GM18858 (cell line): ENCODE measurements around the gene LAGE3.
"Not testable (repeated sequence)": the region's sequence is repeated elsewhere in the genome, so short reads cannot be mapped to it uniquely, and the experiment has no call there.

Experiments
- ATAC-seq: cut with Tn5 transposase; IDR thresholded peaks from one replicate; pipeline ENCODE4 v1.9.1; 2021; ENCODE audit not compliant: unreplicated experiment

The LAGE3 gene

DNA sequence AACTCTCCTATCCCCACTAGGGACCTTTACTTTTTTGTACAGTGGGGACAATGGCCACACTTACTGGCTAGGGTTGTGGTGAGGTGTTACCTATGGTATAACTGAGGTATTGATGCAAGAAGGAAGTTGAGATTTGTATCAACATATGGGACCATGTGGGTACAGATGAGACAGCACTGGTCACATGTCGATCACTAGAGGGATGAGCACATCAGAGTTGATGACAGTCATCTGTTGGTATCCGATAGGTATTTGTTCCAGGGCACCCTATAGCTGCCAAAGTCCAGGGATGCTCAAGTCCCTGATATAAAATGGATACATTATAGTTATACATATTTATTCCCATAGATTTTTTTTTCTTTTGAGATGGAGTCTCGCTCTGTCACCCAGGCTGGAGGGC, 23.9 kb upstream of the LAGE3 start:
- no peak for ATAC-seq

DNA sequence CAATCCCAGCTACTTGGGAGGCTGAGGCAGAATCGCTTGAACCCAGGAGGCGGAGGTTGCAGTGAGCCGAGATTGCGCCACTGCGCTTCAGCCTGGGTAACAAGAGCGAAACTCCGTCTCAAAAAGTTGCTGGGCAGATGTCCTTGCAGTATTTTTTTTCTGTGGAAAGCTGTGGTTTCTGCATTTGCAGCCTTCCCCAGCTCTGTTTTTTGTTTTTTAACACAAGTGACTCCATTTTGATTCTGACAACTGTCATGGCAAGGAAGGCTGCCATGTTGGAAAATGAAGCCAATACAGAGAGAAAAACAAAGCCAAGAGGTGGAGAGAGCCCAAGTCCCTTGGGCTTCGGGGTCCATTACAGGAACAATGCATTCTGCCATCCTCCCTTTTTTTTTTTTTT, 23.0 kb upstream of the LAGE3 start:
- ATAC-seq: no peak

DNA sequence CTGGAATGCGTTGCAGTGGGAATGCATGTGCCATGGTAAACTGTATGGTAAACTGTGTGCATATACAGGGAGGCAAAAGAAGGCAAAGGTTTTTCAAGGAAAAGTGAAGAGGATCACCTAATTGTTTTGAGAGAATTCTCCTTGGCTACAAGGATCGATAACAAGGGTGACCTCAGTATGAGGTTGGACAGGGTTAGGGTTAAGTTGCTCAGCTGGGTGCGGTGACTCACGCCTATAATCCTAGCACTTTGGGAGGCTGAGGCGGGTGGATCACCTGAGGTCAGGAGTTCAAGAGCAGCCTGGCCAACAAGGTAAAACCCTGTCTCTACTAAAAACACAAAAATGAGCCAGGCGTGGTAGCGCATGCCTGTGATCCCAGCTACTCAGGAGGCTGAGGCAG, 22.3 kb upstream of the LAGE3 start:
- ATAC-seq: not testable (repeated sequence)

GRCh38 chrX:154496591-154497137, 17.6 kb upstream of the LAGE3 start:
- ATAC-seq: not testable (repeated sequence)

- no peak for ATAC-seq
These were observed 16.4 kb upstream of the LAGE3 start for GRCh38 chrX:154495472-154495922.

GRCh38 chrX:154494715-154495114, 15.6 kb upstream of the LAGE3 start:
- ATAC-seq: no peak

DNA sequence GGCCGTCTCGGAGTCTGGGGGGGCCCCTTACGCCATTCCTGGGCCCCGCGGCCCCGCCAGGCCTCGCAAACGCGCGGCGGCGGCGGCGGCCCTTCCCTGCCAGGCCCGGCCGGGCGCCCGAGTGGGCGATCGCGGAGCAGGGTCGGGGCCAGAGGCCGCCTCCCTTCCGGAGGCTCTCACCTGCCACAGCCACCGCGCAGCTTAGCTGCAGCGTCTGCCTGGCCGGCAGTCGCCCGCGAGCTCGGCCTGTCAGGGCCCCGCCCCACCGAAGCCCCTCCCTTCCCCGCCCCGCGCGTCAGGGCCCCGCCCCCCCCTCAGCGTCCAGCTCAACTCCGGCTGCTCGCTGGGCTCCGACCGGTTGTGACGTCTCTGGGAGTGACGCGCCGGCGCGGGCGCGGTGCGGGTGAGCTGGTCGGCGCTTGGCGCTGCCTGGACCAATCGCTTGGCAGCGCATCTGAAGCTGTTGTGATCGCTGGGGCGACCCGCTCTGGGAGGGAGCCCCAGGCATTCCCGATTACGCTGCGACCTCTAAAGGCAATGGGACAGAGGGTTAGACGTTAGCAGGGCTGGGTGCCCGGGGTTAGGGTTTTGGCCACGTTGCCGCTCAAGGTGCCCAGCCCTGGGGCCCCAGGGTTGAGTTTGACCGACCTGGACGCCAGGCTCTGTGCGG, 11.5 kb upstream of the LAGE3 start, which contains the start of gene SLC10A3:
Gene SLC10A3, minus strand, starts transcription at position 216 of the 670 bp plus-strand sequence. CDS start 1,689 bp downstream, outside the sequence.
- peak; percentile 67 for ATAC-seq

DNA sequence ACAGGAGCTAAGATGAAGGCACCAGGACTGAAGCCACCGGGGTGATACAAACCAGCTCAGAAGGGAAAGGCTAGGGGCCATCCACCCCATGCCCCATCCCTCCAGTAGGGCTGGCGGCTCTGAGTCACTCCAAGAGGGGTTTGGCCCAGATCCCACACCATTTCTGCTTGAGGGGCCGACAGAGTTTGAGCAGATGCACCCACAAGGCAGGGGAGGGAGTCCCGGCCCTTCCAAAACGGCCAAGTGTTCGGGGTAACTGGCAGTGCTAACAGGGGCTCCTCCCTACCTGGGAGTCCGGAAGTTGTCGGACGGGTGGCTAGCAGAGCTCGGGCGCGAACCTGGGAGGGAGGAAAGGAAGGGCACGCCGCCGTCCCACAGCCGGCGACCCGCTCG, 10.9 kb upstream of the LAGE3 start:
- ATAC-seq: peak; percentile 4

- no peak for ATAC-seq
These were observed 10.1 kb upstream of the LAGE3 start for GRCh38 chrX:154489182-154489581.

DNA sequence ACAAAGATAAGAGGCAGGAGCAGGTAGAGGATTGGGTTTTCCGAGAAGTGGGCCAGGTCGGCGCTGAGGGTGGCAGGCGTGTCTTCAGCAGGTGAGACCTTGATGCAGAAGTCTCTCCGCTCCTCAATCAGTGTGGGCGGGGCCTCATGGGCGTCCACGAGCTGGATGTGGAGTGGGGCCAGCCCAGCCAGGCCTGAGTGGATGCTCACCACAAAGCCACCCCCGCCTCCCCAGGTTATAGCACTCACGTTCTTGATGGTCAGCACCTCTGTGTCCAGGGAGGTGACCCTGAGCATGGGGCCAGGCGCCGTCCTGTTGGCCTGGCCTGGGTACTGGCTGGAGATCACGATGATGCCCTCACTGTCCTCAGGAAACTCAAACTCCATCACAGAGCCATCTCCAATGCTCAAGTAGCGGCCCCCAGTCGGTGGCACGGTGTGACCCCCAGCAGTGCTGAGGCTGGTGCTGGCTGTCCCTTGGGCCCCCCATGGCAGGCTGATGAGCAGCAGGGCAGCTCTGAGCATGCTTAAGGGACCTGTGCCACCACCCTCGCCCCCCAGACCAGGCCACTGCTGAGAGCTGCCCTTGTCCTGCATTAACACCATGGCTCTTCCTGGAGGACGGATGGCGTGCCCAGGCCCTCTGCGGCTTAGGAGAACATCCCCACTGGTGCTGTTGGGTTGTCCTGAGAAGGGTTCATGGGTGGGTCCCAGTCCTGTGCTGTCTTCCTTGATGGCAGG, 9.4 kb upstream of the LAGE3 start:
- no peak for ATAC-seq

GRCh38 chrX:154487518-154488290, 8.6 kb upstream of the LAGE3 start:
- no peak for ATAC-seq

DNA sequence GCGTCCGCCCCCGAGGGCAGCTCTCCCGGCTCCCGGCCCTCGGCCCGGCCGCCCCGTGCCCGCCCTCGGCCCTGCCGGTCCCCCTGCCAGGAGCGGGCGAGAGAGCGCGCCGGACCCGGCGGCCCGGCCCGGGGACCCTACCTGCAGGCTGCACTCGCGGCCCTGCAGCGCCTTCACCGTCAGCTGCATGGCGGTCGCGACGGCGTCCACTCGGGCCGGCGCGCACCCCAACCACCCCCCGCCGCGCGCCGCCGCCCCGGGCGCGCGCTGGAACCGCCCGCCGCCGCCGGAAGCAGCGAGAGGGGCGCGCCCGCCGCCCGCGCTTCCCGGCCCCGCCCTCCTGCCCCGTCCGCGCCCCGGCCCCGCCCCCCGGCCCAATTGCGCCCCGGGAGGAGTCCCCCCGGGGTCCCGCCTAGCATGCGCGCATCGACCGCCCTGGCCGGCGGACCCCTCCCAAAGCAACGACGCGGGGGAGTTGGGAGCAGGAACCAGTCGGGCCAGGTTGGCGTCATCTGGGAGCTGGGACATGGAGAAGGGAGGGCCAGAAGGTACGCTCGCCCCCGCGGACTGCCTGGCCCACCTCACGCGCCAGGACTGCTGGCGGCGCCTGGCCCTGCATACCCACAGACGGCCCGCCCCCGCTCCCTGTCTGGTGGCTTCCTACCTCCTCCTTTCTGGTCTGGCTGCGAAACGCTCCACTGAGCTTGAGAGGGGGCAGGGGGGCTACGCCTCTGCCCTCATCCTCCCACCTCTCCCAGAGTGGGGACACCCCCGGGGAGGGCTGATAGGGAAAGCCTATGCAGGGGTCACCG, 7.5 kb upstream of the LAGE3 start, which contains the start of gene UBL4A:
Gene UBL4A, minus strand, starts transcription at position 220 of the 812 bp plus-strand sequence. Its CDS starts 31 bp downstream, at position 189.
- no peak for ATAC-seq

- ATAC-seq: no peak
These were observed 6.9 kb upstream of the LAGE3 start for GRCh38 chrX:154486052-154486395.

DNA sequence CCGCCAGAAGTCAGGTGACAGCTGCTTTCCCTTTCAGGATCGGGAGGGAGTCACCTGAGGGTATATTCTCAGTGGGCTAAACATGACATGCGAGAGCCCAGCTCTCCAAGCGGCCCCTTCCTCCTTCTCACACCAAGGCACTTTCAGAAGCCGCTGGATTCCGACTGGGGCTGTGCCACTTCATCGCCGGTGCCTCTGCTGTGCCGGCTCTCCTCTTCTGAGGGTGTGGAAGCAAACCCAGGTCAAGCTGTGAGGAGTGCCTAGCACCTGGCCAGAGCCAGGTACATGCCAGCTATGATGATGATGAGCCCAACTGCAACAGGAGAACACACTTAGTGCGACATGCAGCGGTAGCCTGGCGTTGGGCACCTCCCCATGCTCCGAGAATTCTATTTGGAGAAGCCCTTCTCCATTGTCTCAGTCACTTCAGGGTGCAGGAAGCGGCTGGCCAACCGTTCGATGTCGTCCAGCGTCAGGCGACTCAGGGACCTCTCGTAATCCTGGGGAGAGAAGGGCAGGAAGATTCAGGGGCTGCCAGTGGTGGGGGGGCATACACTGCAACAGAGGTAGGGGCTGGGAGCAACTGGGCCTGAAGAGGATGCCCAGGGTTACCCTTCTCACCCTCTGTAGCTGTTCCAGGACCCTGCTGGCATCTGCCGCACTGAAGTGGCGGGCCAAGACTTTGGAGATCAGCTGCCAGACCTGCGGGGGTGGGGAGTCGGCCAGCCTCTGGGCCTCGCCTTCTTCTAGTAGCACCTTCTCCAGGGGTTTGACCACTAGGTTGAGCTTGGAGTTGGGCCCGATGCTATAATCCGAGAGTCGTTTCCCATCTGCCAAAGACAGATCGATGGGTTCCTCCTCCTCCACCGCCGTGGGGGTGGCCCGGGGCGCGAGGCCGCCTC, 6.3 kb upstream of the LAGE3 start:
- ATAC-seq: no peak

DNA sequence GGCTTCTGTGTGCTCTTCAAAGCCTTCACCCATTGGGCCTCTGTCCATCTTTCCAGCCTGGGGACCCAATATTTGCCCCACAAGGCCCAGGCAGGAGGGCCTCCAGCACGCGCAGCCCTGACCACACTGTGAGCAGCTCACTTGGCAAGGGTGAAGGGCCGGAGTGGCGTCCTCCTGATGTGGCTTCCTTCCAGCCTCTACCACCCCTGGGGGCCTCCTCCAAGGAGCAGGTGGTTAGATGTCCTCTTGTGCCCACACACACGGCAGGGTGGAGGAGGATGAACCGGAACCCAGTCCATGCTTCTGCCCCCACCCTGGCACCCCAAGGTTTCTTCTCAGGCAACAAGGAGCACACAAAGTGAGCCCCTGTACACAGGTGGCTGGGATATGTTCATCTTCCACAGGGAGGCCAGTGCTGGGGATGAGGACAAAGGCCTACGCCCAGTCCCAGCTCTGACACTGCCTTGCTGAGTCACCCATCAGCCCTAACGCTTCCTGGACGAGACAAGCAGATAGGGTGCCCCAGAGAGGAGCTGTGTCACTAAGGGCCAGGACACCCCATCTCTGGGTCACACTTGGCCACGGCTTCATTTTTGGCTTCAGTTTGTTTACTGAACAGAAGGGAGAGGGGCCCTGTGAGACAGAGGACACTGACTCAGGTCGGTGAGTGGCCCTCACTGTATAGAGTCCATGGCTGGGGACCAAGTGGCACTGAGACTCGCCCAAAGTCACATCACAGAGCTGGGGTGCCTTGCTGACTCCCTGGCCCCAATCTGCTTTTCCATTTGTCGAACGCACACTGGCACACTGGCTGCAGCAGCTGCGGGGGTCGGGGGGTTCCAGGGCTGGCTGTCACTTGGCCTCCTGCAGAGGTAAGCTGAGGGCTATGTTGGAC, 5.4 kb upstream of the LAGE3 start:
- ATAC-seq: no peak

GRCh38 chrX:154483325-154483724, 4.2 kb upstream of the LAGE3 start:
- ATAC-seq: no peak

- ATAC-seq: no peak
These were observed 3.7 kb upstream of the LAGE3 start for GRCh38 chrX:154482786-154483185.

- no peak for ATAC-seq
These were observed 3.0 kb upstream of the LAGE3 start for GRCh38 chrX:154481911-154482601.
